ENCODE data around the gene IFT25. TPM values are rescaled to one million over a fixed set of nuclear protein-coding genes. Genes with fewer than 3 reads are reported as not detected.

Gene IFT25
- total RNA-seq, 2 experiments from 2014 or later = 69.3 to 82.6 TPM

DNA sequence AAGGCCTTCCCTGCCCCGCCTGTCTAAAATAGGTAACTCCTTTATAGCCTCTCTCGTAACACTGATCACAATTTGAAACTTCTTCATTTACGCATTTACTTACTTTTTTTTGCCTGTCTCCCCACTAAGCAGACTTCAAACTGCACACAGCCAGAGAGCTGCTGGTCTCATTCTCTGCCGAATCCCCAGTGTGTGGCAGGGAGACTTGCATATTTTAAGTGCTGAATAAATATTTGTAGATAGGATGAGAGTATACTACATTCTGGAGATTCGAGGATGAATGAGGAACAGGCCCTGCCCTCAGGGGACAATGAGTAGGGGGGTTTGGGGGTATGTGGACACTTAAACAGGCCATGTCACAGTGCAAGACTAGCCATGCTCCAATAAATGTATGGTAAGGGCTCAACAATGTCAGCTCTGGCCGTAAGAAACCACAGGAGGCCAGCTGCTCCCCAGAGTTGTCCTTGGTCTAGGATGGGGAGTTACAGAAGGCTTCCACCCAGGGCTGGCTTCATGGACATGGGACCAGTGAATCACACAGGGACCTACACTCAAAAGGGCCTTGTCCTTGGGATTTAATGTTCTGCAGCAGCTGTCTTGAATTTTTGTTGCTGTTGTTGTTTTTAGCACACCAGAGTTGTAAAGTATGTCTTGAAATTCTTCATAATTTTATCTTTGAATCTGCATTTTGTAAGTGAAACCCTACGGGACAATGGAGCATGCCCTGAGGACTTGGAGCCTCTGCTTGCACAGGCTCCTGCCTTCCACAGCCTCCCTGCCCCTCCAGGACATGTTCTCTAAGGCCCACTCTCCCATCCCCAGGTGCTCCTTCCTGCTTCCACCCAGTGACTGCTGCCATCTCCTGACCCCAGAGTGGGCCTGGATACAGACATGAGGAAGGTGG lies 43.0 kb downstream of the IFT25 start:
- no peaks in the 10 kb centered on the region for H3K27me3 Mint-ChIP-seq
- peaks cover 14% of the 10 kb centered on the region for H3K4me1 Mint-ChIP-seq
- CTCF ChIA-PET = no interaction called here
- no peak overlapping the region for H3K27ac Mint-ChIP-seq
- no peaks in the 10 kb centered on the region for H3K9me3 Mint-ChIP-seq (ENCODE audit: low read depth)
- no peak overlapping the region for H3K4me3 Mint-ChIP-seq
- DNase-seq (no peak), ATAC-seq (no peak)
- H3K36me3 Mint-ChIP-seq = no peaks in the 10 kb centered on the region

GRCh38 chr1:53899708-53900107 lies 45.8 kb downstream of the IFT25 start:
- no peak overlapping the region for H3K27ac Mint-ChIP-seq
- no peak for DNase-seq
- no peak for ATAC-seq
- H3K4me1 Mint-ChIP-seq = peaks cover 14% of the 10 kb centered on the region
- no peak overlapping the region for H3K4me3 Mint-ChIP-seq
- CTCF ChIA-PET = interaction anchor here (0.8 to 2.2 kb wide), 5 partner anchors 9 to 181 kb away, joined by 3 to 10 read pairs (median 3); no protein-coding TSS in a partner anchor
- peaks cover 6% of the 10 kb centered on the region for H3K27me3 Mint-ChIP-seq
- H3K9me3 Mint-ChIP-seq (ENCODE audit: low read depth) = no peaks in the 10 kb centered on the region
- no peaks in the 10 kb centered on the region for H3K36me3 Mint-ChIP-seq

DNA sequence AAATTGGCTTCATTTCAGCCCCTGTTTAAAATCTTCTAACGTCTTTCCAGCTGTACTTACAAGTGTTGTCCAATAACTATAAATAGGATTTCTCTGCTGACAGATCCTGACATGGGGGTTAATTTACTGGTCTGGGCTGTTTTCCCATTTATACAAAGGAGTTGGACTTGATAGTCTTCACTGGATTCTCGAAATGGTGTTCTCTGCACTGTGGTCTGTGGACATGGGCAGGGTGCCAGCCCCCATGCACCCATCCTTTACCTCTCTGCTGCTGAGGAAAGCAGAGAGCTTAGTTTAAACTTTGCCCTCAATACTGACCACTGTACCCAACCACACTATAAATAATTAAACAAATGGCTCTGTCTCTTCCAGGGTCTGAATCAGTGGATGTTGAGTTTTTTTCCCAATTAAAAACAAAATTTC lies 46.3 kb downstream of the IFT25 start:
- H3K36me3 Mint-ChIP-seq = no peaks in the 10 kb centered on the region
- DNase-seq = no peak
- H3K9me3 Mint-ChIP-seq (ENCODE audit: low read depth) = no peaks in the 10 kb centered on the region
- no peak overlapping the region for H3K27ac Mint-ChIP-seq
- peaks cover 14% of the 10 kb centered on the region for H3K4me1 Mint-ChIP-seq
- ATAC-seq = no peak
- CTCF ChIA-PET = interaction anchor here (0.8 to 2.2 kb wide), 6 partner anchors 8 to 181 kb away, joined by 3 to 10 read pairs (median 3); no protein-coding TSS in a partner anchor
- H3K4me3 Mint-ChIP-seq = no peak overlapping the region
- H3K27me3 Mint-ChIP-seq = peaks cover 6% of the 10 kb centered on the region

- H3K27ac Mint-ChIP-seq = no peak overlapping the region
- no peaks in the 10 kb centered on the region for H3K36me3 Mint-ChIP-seq
- no peak for DNase-seq
Observed at GRCh38 chr1:53896635-53897229, 48.8 kb downstream of the IFT25 start.

GRCh38 chr1:53895421-53895820 lies 50.1 kb downstream of the IFT25 start:
- Mint-ChIP-seq H3K36me3 (no peaks in the 10 kb centered on the region), H3K4me3 (no peak overlapping the region), H3K27me3 (peaks cover 6% of the 10 kb centered on the region), H3K9me3 (ENCODE audit: low read depth) (no peaks in the 10 kb centered on the region), H3K27ac (no peak overlapping the region), H3K4me1 (peaks cover 5% of the 10 kb centered on the region)
- CTCF ChIA-PET = interaction anchor here (1.4 to 1.7 kb wide), 2 partner anchors 15 to 17 kb away, joined by 3 to 4 read pairs; no protein-coding TSS in a partner anchor
- no peak for DNase-seq
- no peak for ATAC-seq

More at GRCh38 chr1:53896635-53897229, 48.8 kb downstream of the IFT25 start:
- no peak for ATAC-seq
- CTCF ChIA-PET = interaction anchor here (1.4 kb wide), 1 partner anchor 13 kb away, joined by 3 read pairs; no protein-coding TSS in a partner anchor
- H3K4me3 Mint-ChIP-seq = no peak overlapping the region
- H3K9me3 Mint-ChIP-seq (ENCODE audit: low read depth) = no peaks in the 10 kb centered on the region
- H3K4me1 Mint-ChIP-seq = peaks cover 11% of the 10 kb centered on the region
- peaks cover 6% of the 10 kb centered on the region for H3K27me3 Mint-ChIP-seq

GRCh38 chr1:53894644-53895043 lies 50.9 kb downstream of the IFT25 start:
- no peak overlapping the region for H3K4me3 Mint-ChIP-seq
- H3K27ac Mint-ChIP-seq = no peak overlapping the region
- peaks cover 6% of the 10 kb centered on the region for H3K27me3 Mint-ChIP-seq
- H3K36me3 Mint-ChIP-seq = no peaks in the 10 kb centered on the region
- ATAC-seq (no peak), DNase-seq (no peak)
- CTCF ChIA-PET = interaction anchor here (1.7 kb wide), 1 partner anchor 16 kb away, joined by 4 read pairs; no protein-coding TSS in a partner anchor
- H3K4me1 Mint-ChIP-seq = peaks cover 11% of the 10 kb centered on the region
- no peaks in the 10 kb centered on the region for H3K9me3 Mint-ChIP-seq (ENCODE audit: low read depth)

GRCh38 chr1:53893999-53894636 lies 51.4 kb downstream of the IFT25 start, which contains the start of gene DIO1:
Gene DIO1 (plus strand): TSS chr1:53894187. CDS start chr1:53894211, 24 bp downstream.
- no peaks in the 10 kb centered on the region for H3K36me3 Mint-ChIP-seq
- H3K9me3 Mint-ChIP-seq (ENCODE audit: low read depth) = no peaks in the 10 kb centered on the region
- peaks cover 6% of the 10 kb centered on the region for H3K27me3 Mint-ChIP-seq
- H3K4me3 Mint-ChIP-seq = no peak within 1 kb of the TSS
- ATAC-seq (no peak), DNase-seq (no peak)
- CTCF ChIA-PET = interaction anchor here (1.7 kb wide), 1 partner anchor 16 kb away, joined by 4 read pairs; no protein-coding TSS in a partner anchor
- H3K27ac Mint-ChIP-seq = no peak within 1 kb of the TSS
- H3K4me1 Mint-ChIP-seq = peaks cover 13% of the 10 kb centered on the region

DNA sequence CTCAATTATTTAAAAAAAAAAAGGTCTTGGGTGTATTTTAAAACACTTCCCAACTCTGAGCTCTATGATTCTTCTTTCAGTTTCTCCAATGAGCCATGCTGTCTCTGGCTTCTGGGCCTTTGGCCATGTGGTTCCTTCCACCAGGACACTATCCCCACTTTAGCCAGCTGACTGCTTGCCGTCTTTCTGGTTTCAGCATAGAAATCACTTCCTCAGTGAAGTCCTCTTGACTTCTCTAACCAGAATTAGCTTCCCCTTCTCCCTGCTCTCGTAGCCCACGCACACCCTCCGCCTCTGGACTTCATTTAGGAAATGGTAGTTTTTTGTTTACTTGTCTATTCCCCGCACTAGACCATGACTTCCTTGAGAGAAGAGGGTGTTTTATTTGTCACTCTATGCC lies 52.6 kb downstream of the IFT25 start:
- H3K27ac Mint-ChIP-seq = no peak overlapping the region
- CTCF ChIA-PET = interaction anchor here (0.7 kb wide), 1 partner anchor 32 kb away, joined by 3 read pairs; no protein-coding TSS in a partner anchor
- H3K27me3 Mint-ChIP-seq = peaks cover 6% of the 10 kb centered on the region
- DNase-seq (no peak), ATAC-seq (no peak)
- H3K9me3 Mint-ChIP-seq (ENCODE audit: low read depth) = no peaks in the 10 kb centered on the region
- H3K4me3 Mint-ChIP-seq = no peak overlapping the region
- H3K4me1 Mint-ChIP-seq = peaks cover 20% of the 10 kb centered on the region
- H3K36me3 Mint-ChIP-seq = peaks cover 4% of the 10 kb centered on the region

DNA sequence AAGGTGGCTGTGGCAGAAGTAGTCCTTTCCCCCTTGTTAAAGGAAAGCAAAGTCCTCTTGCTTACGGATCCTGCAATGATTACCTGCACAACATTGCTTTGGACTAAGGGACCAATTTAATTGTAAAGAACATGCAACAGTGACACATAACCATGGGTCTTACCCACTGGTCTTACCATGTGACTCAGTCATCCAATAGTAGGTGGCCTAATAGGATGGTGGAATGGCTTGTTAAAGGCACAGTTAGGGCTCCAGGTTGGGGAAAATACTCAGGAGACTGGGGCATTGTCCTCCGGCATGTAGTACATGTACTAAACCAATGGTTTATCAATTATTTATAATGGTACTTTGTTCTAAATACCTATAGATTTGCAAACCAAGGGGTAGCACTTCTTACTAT lies 53.8 kb downstream of the IFT25 start:
- Mint-ChIP-seq H3K9me3 (ENCODE audit: low read depth) (no peaks in the 10 kb centered on the region), H3K27me3 (peaks cover 6% of the 10 kb centered on the region), H3K27ac (no peak overlapping the region), H3K4me1 (peaks cover 20% of the 10 kb centered on the region), H3K4me3 (no peak overlapping the region), H3K36me3 (peaks cover 6% of the 10 kb centered on the region)
- DNase-seq = no peak
- CTCF ChIA-PET = interaction anchor here (2.7 kb wide), 1 partner anchor 13 kb away, joined by 8 read pairs; no protein-coding TSS in a partner anchor
- no peak for ATAC-seq

DNA sequence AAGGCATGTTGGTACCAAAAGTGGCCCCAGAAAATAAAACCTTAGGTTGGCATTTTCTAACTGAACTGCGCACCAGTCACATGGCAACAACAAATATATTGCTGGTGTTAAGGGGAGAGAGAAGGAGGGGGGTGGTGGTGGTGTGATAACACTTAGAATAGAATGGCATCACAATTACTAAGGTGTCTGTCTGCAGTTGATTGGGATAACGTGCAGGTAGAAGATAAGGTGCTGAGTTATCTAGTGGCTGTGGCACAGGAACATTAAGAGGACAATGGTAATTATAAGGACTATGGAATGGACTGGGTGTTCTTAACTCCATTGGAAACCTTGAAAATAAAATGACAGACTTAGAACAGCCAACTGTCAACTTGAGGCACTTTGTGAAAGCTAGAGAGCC lies 54.5 kb downstream of the IFT25 start:
- Mint-ChIP-seq H3K4me1 (peaks cover 20% of the 10 kb centered on the region), H3K9me3 (ENCODE audit: low read depth) (no peaks in the 10 kb centered on the region), H3K4me3 (no peak overlapping the region), H3K27ac (no peak overlapping the region), H3K27me3 (peaks cover 6% of the 10 kb centered on the region), H3K36me3 (peaks cover 9% of the 10 kb centered on the region)
- DNase-seq = no peak
- ATAC-seq = no peak
- CTCF ChIA-PET = interaction anchor here (1.2 to 2.7 kb wide), 3 partner anchors 9 to 59 kb away, joined by 3 to 8 read pairs (median 6); no protein-coding TSS in a partner anchor

DNA sequence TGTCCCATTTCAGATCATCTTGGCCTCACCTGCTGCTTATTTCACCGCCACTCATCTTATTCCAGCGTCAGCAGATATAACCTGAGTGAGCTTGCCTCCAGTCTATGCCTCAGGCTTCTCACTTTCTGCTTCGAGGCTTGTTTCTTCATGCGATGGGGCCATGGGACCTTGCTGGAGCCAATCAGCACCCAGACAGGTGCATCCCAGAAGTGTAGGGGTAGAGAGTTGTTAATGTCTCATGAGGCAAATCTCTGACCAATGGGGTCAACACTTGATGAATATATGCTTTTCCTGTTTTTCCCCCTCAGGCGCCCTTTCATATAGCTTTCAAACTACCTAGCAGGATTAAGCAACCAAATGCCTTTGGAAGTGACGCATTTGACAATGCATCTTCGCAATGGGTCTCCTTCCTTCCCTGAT lies 55.0 kb downstream of the IFT25 start:
- no peaks in the 10 kb centered on the region for H3K9me3 Mint-ChIP-seq (ENCODE audit: low read depth)
- DNase-seq = no peak
- H3K27me3 Mint-ChIP-seq = peaks cover 4% of the 10 kb centered on the region
- ATAC-seq = no peak
- peaks cover 10% of the 10 kb centered on the region for H3K36me3 Mint-ChIP-seq
- CTCF ChIA-PET = interaction anchor here (0.6 to 2.7 kb wide), 6 partner anchors 9 to 59 kb away, joined by 3 to 8 read pairs (median 6); partner anchors contain the start of genes IFT25 and LRRC42
- H3K4me1 Mint-ChIP-seq = peaks cover 20% of the 10 kb centered on the region
- peak overlapping the region; percentile 92 for H3K27ac Mint-ChIP-seq
- peak overlapping the region; percentile 98 for H3K4me3 Mint-ChIP-seq

- H3K27me3 Mint-ChIP-seq = no peaks in the 10 kb centered on the region
- H3K9me3 Mint-ChIP-seq (ENCODE audit: low read depth) = no peaks in the 10 kb centered on the region
- peaks cover 10% of the 10 kb centered on the region for H3K36me3 Mint-ChIP-seq
- peak within 1 kb of the TSS; percentile 98 for H3K4me3 Mint-ChIP-seq
- ATAC-seq (peak; percentile 99), DNase-seq (peak; percentile 93)
- CTCF ChIA-PET = interaction anchor here (1.1 to 2.7 kb wide), 6 partner anchors 11 to 70 kb away, joined by 3 to 8 read pairs (median 6); partner anchors contain the start of genes IFT25 and LRRC42
- peaks cover 20% of the 10 kb centered on the region for H3K4me1 Mint-ChIP-seq
- H3K27ac Mint-ChIP-seq = peak within 1 kb of the TSS; percentile 92
Observed at GRCh38 chr1:53889304-53890298, 55.9 kb downstream of the IFT25 start, which contains the start of gene YIPF1. Gene YIPF1 (minus strand): TSS chr1:53889797. CDS start chr1:53888937, 860 bp downstream.
